GM12872 (cell line): ENCODE results near the gene PTAFR.

Source experiments
- TF ChIP-seq, protein P1 (sequence below): IDR thresholded peaks from 3 replicates; pipeline ENCODE4 v1.5.1; 2011; ENCODE audit warnings: low read depth, mild to moderate bottlenecking, low read length, moderate library complexity; ENCODE audit not compliant: insufficient read depth

The PTAFR gene

GRCh38 chr1:28113242-28113572 lies 63.3 kb downstream of the PTAFR start:
- TF ChIP-seq, protein P1, sequence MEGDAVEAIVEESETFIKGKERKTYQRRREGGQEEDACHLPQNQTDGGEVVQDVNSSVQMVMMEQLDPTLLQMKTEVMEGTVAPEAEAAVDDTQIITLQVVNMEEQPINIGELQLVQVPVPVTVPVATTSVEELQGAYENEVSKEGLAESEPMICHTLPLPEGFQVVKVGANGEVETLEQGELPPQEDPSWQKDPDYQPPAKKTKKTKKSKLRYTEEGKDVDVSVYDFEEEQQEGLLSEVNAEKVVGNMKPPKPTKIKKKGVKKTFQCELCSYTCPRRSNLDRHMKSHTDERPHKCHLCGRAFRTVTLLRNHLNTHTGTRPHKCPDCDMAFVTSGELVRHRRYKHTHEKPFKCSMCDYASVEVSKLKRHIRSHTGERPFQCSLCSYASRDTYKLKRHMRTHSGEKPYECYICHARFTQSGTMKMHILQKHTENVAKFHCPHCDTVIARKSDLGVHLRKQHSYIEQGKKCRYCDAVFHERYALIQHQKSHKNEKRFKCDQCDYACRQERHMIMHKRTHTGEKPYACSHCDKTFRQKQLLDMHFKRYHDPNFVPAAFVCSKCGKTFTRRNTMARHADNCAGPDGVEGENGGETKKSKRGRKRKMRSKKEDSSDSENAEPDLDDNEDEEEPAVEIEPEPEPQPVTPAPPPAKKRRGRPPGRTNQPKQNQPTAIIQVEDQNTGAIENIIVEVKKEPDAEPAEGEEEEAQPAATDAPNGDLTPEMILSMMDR = no peak

GRCh38 chr1:28112388-28113241 lies 63.9 kb downstream of the PTAFR start:
- TF ChIP-seq, protein P1 = peak; percentile 63; the same call in 2 of the 3 replicates

GRCh38 chr1:28111157-28111556 lies 65.3 kb downstream of the PTAFR start:
- TF ChIP-seq, protein P1 = no peak

DNA sequence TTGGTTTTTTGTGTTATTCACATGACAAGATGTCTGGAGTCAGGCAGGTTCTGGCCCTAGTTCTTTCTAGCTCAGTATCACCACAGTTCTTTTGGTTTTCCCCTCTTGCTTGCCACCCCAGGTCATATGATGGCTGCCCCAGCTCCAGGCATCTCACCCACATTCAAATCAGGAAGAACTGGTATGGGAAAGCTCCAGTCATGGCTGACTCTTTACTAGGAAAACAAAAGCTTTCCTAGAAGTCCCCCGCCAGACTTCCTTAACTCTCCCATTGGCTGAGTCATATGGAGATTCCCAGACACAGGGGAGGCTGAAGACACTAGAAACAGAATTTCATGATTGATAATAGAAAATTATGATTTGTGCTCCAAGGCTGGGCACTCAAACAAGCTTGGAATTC lies 65.9 kb downstream of the PTAFR start:
- TF ChIP-seq, protein P1 = no peak

DNA sequence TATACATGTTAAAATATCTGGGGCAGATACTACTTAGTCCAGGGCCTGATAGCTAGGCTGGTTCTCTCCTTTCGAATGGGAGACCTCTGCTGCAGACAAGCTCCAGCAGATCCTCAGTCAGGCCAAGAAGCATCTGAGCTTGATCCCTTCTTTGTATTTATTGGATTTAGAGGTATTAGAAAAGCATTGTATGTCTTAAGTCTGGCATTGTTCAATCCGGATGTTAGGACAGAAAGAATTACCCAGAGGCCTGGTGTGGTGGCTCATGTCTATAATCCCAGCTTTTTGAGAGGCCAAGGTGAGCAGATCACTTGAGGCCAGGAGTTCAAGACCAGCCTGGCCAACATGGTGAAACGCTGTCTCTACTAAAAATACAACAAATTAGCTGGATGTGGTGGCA lies 66.9 kb downstream of the PTAFR start:
- TF ChIP-seq, protein P1 = no peak

DNA sequence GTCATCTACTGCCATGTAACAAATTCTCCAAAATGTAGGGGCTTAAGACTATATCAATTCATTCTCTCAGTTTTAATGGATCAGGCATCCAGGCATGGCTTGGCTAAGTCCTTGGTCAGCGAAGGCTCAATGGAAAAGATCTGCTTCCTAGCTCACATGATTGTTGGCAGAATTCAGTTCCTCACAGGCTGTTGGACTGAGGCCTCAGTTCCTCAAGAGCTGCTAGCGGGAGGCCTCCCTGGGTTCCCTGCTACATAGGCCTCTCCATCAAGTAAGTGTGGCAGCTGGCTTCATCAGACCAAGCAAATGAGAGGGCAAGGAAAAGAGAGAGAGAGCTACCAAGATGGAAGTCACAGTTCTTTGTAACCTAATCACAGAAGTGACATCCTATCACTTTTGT lies 68.5 kb downstream of the PTAFR start:
- TF ChIP-seq, protein P1 = no peak

- TF ChIP-seq, protein P1 = no peak
Observed at GRCh38 chr1:28104866-28105467, 71.5 kb downstream of the PTAFR start.
